Liver (tissue), 3 donors: ENCODE measurements around the gene C2.

Experiments
- ATF3 ChIP-seq: IDR thresholded peaks from 2 replicates; pipeline ENCODE4 v1.6.1; 2016; ENCODE audit warnings: antibody characterized with exemption
- CTCF ChIP-seq: fragments of 150-350 bp; IDR thresholded peaks from 2 replicates; pipeline ENCODE4 v1.5.1; 2017; ENCODE audit warnings: improper control_type of control experiment, low read depth, low read length; ENCODE audit not compliant: missing input control
- EGR1 ChIP-seq, 2 donors: IDR thresholded peaks; 2 replicates each; pipeline ENCODE4 v1.6.1; 2016 to 2018; ENCODE audit warnings: antibody characterized with exemption in 2 of 2, low read depth in 2 of 2
- FOXA1 ChIP-seq: IDR thresholded peaks from 2 replicates; pipeline ENCODE4 v1.6.1; 2016; ENCODE audit warnings: antibody characterized with exemption
- GABPA ChIP-seq, 2 donors: IDR thresholded peaks in 1 of 2; conservative IDR thresholded peaks in 1 of 2; 2 replicates each; pipeline ENCODE4 v1.6.1; 2016; ENCODE audit warnings: antibody characterized with exemption in 2 of 2, mild to moderate bottlenecking in 1 of 2, moderate library complexity in 1 of 2
- HNF4A ChIP-seq, 2 donors: conservative IDR thresholded peaks; 2 replicates each; pipeline ENCODE4 v1.6.1; 2016; ENCODE audit warnings: antibody characterized with exemption in 2 of 2, mild to moderate bottlenecking in 2 of 2
- JUND ChIP-seq, 2 donors: IDR thresholded peaks; 2 replicates each; pipeline ENCODE4 v1.6.1; 2016; ENCODE audit warnings: antibody characterized with exemption in 2 of 2
- MAX ChIP-seq: IDR thresholded peaks from 2 replicates; pipeline ENCODE4 v1.6.1; 2016; ENCODE audit warnings: antibody characterized with exemption
- RAD21 ChIP-seq, 2 donors: IDR thresholded peaks; 2 replicates each; pipeline ENCODE4 v1.6.1; 2016; ENCODE audit warnings: antibody characterized with exemption in 2 of 2, mild to moderate bottlenecking in 2 of 2
- REST ChIP-seq: IDR thresholded peaks from 2 replicates; pipeline ENCODE4 v1.6.1; 2016; ENCODE audit warnings: antibody characterized with exemption, mild to moderate bottlenecking
- SP1 ChIP-seq: IDR thresholded peaks from 2 replicates; pipeline ENCODE4 v1.6.1; 2018; ENCODE audit warnings: antibody characterized with exemption, mild to moderate bottlenecking
- TAF1 ChIP-seq: conservative IDR thresholded peaks from 2 replicates; pipeline ENCODE4 v1.6.1; 2016; ENCODE audit warnings: antibody characterized with exemption, mild to moderate bottlenecking
- YY1 ChIP-seq: IDR thresholded peaks from 2 replicates; pipeline ENCODE4 v1.6.1; 2016; ENCODE audit warnings: antibody characterized with exemption, mild to moderate bottlenecking
- ZBTB33 ChIP-seq: IDR thresholded peaks from 2 replicates; pipeline ENCODE4 v1.6.1; 2016; ENCODE audit warnings: antibody characterized with exemption
- donor health status: healthy.
- donor health status: healthy.

- TF ChIP-seq TAF1 (no peak), CTCF (no peak), RAD21 (IDR thresholded peaks at IDR 0.05) (no peak), MAX (no peak), YY1 (no peak), FOXA1 (no peak), EGR1 (IDR thresholded peaks at IDR 0.05; ENCODE audit: low read depth in 2 of 2) (no peak), ZBTB33 (no peak), SP1 (no peak), HNF4A (conservative IDR thresholded peaks at IDR 0.05) (no peak), GABPA (IDR thresholded peaks at IDR 0.05 in 1 of 2, conservative IDR thresholded peaks at IDR 0.05 in 1 of 2) (no peak), JUND (IDR thresholded peaks at IDR 0.05) (no peak), ATF3 (no peak), REST (no peak)
Observed at GRCh38 chr6:31967926-31968320, 40.4 kb downstream of the C2 start.
